HCT116 (cell line): Measurements from ENCODE around the gene FHIT.

ENCODE experiments used
- CTCF ChIP-seq, 3 experiments: fragments of 200-600 bp in 1 of 3; sonication (generic) in 1 of 3; IDR thresholded peaks in 2 of 3; conservative IDR thresholded peaks in 1 of 3; 2 replicates each; pipeline ENCODE4 v1.5.1; 2012 to 2017; ENCODE audit warnings: low read depth in 2 of 3, low read length in 2 of 3, antibody characterized with exemption in 1 of 3, borderline replicate concordance in 1 of 3, control low read depth in 1 of 3, mild to moderate bottlenecking in 1 of 3, mixed read lengths in 1 of 3, mixed run types in 1 of 3, moderate library complexity in 1 of 3; ENCODE audit not compliant: insufficient read depth in 1 of 3
- MAX ChIP-seq: IDR thresholded peaks from 2 replicates; pipeline ENCODE4 v1.6.1; 2012

- TF ChIP-seq CTCF (IDR thresholded peaks at IDR 0.05 in 2 of 3, conservative IDR thresholded peaks at IDR 0.05 in 1 of 3; ENCODE audit: borderline replicate concordance in 1 of 3, insufficient read depth in 1 of 3, low read depth in 2 of 3, low read length in 2 of 3), result no peak
- TF ChIP-seq MAX, result no peak
Observed at GRCh38 chr3:60856257-60857046, 394.8 kb downstream of the FHIT start.
